ENCODE results near the gene AKAP12.

The AKAP12 gene

DNA sequence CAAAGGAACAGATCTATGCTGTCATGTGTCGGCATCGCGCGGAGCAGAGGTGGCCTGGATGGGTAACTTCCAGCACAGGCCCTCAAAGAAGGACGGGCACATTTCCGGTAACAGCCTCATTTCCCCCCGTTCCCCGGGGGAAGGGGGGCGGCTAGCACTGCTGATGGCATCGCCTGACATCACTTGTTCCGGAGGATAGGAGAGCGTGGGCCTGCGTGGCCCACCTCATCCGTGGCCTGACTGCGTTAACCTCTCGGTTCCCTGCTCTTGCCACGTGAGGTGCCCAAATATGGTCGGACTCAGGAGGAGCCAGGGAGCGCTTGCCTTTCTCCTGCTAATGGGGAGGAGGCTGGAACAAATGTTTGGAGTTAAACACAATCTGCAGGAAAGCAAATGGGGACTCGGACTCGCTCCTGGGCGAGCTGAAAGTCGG, at the start of gene AKAP12:
Gene AKAP12, plus strand, starts transcription at position 365 of the 433 bp plus-strand sequence. CDS start 596 bp downstream, outside the sequence.
- DNase-seq: no peak

DNA sequence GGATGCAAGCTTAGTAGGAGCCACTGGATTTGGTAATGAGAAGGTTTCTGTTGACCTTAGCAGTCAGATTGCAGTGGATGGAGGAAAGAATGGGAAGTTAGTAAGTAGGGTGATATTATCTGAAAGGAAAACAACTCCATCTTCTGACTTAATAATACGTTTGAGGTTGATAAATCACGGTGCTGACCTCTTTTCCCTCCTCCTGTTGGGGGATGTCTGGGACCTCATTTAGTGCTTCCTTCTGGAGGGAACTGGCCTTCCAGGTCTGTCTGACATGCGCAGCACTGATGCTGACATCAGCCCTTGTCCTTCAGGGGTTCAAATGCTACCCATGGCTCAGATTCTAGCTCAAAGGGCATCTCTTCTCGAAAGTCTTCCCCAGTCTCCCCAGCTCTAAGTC, 48.2 kb upstream of the AKAP12 start:
- DNase-seq: no peak

DNA sequence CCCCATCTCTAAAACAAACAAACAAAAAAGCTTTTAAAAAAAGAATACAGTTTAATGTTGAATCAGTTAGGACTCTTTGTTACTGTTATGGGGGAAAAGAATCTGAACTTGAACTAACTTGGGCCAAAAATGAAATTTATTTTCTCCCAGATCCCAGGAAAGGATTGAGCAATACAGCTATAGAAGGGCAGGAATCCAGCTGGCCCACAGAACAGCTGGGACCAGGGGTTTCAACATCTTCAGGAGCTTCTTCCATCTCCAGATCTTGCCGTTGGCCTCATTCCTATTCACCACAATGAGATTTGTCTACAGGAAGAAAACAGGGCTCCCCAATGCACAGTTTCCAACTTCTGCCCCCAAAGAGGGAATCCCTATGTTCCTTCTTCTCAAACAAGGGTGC, 43.2 kb upstream of the AKAP12 start:
- DNase-seq: no peak

DNA sequence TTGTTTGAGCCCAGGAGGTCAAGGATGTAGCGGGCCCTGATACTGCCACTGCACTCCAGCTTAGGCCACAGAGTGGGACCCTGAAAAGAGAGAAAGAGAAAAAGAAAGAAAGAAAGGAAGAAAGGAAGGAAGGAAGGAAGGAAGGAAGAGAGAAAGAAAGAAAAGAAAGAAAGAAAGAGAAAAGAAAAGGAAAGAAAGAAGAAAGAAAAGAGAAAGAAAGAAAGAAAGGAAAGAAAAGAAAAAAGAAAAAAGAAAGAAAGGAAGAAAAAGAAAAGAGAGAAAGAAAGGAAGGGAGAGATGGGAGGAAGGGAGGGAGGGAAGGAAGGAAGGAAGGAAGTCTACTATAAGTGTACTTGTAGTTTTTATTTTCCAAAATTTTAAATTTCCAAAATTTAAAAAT, 42.2 kb upstream of the AKAP12 start:
- no peak for DNase-seq

DNA sequence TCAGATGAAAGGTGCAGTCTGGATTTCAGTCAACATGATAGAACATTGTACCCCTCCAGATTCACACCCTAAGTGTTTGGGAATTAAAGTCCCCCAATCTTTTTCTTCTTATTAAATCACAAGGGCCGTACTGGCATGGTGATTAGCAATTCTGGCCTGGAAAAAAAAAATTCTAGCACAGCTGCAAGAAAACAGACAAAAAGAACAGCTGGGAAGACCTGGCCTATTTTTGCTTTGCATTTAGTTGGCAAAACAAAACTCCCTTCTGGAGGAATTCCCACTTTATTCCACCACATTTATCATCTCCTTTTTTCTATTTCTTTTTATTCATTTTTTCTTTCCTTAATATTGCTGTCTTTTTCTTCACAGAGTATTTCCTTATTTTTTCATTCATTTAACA, 39.8 kb upstream of the AKAP12 start:
- no peak for DNase-seq

- DNase-seq: no peak
Measured at GRCh38 chr6:151205721-151206600, 33.8 kb upstream of the AKAP12 start.

GRCh38 chr6:151207674-151208073, 32.1 kb upstream of the AKAP12 start:
- DNase-seq: no peak

DNA sequence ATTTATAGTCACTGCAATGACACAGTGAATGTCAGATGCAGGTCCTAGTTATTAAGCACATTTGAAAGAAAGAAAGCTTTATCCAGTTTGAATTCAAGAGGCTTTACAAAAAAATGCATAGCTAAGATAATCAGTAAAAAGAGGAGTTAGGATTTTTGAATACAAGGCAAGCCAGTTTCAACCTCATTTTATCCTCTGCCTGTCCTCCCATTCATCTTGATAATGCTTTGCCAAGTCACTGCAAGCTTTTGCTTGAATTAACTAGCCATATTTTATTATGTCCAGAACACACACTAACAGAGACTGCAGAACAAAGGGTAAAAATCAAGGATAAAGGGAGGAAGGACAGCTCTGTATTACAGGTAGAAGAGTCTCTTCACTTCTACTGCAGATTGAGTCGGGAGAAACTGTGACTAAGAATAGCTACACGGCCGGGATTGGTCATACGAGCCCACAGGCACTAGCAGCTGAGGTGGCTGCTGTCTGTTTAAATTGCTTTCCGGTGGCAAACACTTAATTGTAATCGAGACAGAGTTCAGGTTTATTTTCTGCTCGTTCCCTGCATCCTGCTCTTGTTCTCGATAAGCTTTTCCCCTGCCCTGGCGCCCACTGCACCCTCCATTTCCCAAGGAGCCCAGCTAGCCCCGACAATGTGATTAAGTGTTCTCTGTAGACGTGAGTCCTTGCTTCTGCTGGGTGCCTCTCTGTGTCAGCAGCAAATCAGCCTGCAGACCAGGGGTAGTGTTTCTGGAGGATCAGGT, 30.5 kb upstream of the AKAP12 start:
- DNase-seq: peak; percentile 24

GRCh38 chr6:151211075-151211474, 28.7 kb upstream of the AKAP12 start:
- no peak for DNase-seq

DNA sequence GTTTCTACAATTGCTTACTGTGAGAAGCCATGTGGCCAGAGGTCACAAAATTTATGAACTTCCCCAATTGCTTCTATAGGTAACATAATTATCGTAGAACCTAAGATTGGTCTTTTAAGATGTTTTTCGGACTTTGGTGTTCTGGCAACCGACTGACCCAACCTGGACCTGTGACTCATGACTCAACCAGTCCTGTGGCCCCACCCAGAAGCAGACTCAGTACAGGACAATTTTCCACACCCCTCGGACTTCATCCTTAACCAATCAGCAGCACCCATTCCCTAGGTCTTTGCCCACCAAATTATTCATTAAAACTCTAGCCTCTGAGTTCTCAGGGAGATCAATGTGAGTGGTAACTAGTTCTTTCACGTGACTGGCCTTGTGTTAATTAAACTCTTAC, 26.4 kb upstream of the AKAP12 start:
- no peak for DNase-seq

DNA sequence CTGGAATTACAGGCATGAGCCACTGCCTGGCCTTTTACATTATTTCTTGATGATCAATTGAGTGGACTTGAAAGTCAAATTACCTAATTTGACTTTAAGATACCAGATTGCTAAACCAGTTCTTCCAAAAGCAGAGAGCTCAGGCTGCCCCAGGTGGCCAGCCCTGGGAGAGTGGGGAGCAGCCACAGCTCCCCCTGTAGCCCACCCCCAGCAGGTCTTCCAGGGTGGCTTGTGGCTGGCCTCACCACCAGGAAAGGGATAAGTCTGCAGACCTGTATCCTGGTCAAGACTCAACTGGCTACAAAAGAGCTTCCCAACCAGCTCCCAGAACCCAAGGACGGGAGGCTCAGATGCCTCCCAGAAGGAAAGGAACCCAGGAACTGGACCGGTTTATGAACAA, 23.8 kb upstream of the AKAP12 start:
- no peak for DNase-seq

DNA sequence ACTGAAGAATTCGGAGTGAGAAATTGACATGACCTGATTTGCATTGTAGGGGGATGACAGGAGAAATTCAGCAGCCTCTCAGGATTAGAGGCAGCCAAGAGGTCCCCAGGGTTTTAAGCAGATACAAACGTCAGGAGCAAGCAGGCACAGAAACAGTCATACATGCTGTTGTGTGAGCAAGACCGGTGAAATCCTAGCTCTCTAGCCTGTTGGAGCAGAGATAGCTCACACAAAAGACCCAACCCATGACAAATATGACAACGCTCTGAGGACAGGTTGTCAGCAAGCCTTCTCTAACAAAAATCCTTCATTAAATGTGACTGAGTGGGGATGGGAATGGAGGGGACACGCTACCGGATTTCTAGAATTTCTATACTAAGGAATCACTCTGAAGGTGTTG, 23.0 kb upstream of the AKAP12 start:
- DNase-seq: no peak

DNA sequence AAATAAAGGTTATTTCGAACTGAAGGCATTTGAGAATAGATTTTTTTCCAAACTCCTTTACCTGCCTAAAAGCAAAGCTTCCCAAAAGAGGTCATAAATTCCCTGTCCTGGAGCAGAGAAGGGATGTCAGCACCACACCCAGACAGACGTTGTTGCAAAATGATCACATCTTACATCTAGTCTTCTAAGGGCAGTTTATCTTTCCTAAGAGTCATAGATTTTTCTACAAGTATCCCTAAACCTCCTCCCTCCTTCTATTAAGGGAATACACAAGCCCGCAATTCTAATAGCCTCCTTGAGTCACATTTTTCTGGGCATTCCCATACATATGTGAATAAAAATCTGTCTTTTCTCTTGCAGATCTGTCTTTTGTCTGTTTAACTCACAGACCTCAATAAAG, 20.6 kb upstream of the AKAP12 start:
- no peak for DNase-seq

DNA sequence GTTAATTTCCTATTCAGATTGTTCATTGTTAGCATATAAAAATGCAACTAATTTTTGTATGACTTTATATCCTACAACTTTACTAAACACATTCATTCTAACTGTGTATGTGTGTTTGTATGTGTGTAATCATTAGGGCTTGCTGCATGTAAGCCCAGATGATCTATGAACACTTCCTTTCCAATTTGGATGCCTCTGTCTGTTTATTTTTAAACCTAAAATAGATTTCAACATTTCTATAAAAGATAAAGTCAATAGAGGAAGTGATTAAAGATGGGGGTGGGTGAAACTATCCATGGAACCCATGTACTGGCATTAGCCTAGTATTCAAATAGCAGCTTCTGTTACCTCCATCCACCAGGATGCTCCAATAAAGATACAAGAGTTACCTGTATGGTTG, 15.7 kb upstream of the AKAP12 start:
- DNase-seq: no peak

GRCh38 chr6:151225919-151226318, 13.8 kb upstream of the AKAP12 start:
- DNase-seq: no peak

GRCh38 chr6:151228788-151229400, 10.9 kb upstream of the AKAP12 start:
- DNase-seq: no peak

- DNase-seq: no peak
Measured at GRCh38 chr6:151229401-151230276, 10.1 kb upstream of the AKAP12 start.

GRCh38 chr6:151230277-151230577, 9.5 kb upstream of the AKAP12 start:
- no peak for DNase-seq

- DNase-seq: no peak
Measured at GRCh38 chr6:151232899-151233298, 6.9 kb upstream of the AKAP12 start.

DNA sequence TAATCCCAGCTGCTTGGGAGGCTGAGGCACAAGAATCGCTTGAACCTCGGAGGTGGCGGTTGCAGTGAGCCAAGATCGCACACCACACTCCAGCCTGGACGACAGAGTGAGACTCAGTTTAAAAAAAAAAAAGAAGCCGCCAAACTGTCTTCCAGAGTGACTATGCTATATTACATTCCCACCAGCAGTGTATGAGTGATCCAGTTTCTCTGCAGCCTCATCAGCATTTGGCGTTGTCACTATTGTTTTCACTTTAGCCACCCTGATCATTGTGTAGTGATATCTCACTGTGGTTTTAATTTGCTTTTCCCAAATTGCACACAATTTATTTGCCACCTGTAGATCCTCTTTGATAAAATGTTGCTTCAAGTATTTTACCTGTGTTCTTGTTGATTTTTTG, 6.0 kb upstream of the AKAP12 start:
- DNase-seq: no peak

DNA sequence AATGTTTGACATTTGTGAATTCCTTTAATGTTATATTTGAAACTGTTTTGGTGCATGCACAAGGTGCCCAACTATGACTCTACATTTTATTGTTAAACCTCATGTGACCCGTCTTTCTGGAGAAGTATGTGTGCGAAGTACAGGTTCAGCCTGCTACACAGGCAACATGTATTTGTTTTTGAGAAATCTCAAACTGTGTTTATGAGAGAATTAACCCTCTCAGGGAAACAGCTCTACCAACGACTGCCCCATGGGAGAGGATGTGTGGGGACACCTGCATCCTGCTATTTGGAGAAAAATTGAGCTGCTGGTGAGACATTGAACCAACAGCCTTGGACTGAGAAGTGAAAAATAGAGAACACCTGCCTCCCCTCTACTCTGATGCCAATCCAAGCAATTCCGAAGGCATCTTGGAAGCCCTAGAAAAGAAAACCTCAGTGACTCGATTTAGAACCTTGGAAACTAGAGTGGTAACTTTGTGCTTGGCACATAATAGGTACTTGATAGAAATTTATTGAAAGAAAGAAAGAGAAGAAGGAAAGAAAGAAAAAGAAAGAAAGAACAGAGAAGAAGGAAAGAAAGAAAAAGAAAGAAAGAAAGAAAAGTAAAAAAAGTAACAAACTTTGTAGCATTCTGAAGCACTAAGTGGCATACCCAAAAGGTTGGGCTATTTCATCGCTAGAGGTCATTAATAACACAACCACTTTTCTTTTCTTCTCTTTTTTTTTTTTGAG, 2.9 kb upstream of the AKAP12 start:
- DNase-seq: no peak

DNA sequence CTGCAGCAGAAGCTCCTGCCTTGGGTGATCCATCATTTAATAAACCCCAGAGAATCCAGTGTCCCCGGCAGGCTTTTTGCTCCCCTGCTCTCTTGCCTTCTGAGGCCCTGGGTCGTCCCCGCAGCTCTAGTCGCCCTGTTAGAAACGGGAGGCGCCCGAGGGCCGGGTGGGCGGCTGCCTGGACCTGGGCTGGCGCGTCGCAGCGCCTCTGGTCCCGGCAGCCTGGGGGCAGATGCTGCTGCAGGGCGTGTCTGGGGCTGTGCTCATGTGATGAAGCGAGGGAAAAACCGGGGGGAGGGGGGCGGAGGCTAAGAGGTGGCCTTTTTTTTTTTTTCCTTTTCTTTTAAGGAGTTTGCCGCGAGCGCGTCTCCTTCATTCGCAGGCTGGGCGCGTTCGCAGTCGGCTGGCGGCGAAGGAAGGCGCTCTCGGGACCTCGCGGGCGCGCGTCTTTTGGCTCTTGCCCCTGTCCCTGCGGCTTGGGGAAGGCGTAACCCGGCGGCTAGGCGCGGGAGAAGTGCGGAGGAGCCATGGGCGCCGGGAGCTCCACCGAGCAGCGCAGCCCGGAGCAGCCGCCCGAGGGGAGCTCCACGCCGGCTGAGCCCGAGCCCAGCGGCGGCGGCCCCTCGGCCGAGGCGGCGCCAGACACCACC, 394 bp downstream of the AKAP12 start:
- peak; percentile 8 for DNase-seq

Data from DMS79 treated with DMSO at 0.1 percent for 48 hours (cell line).